ENCODE results near the gene UBE2D3. TPM values are rescaled to one million over a fixed set of nuclear protein-coding genes. Genes with fewer than 3 reads are reported as not detected.
A peak's percentile ranks its signal among the peaks of the same experiment; 100 is the strongest.
"Not testable (repeated sequence)": the region's sequence is repeated elsewhere in the genome, so short reads cannot be mapped to it uniquely, and the experiment has no call there.

UBE2D3 gene
- total RNA-seq = 100 to 1,000 TPM; 258 to 278 (median 259) TPM
- 157 TPM for polyA plus RNA-seq
- long read RNA-seq, donor 1, full-length matches to known transcripts = 291 of 470 reads
- long read RNA-seq, donor 1, partial matches to known transcripts = 121 of 470 reads
- long read RNA-seq, donor 1, other reads (novel, unspliced or antisense) = 58 of 470 reads
- long read RNA-seq, donor 2, transcript UBE2D3-202 (8 exons, 896 nt) = minor isoform, 5 of 189 reads
- long read RNA-seq, donor 2, transcript UBE2D3-207 (8 exons, 2,368 nt) = minor isoform, 21 of 189 reads
- long read RNA-seq, donor 2, transcript UBE2D3-210 (8 exons, 3,990 nt) = major isoform, 68 of 189 reads
- long read RNA-seq, donor 2, transcript UBE2D3-203 (8 exons, 2,389 nt) = minor isoform, 11 of 189 reads
- long read RNA-seq, donor 2, partial matches to known transcripts = 39 of 189 reads
- long read RNA-seq, donor 2, other reads (novel, unspliced or antisense) = 40 of 189 reads
- long read RNA-seq, donor 3, full-length matches to known transcripts = 738 of 1,323 reads
- long read RNA-seq, donor 3, partial matches to known transcripts = 478 of 1,323 reads
- long read RNA-seq, donor 3, other reads (novel, unspliced or antisense) = 107 of 1,323 reads
- long read RNA-seq, donor 4, full-length matches to known transcripts = 125 of 242 reads
- long read RNA-seq, donor 4, partial matches to known transcripts = 75 of 242 reads
- long read RNA-seq, donor 4, other reads (novel, unspliced or antisense) = 42 of 242 reads

GRCh38 chr4:102826890-102827673 is at the start of gene UBE2D3:
Gene UBE2D3, minus strand, starts transcription at chr4:102827551. Its CDS starts 1,043 bp downstream, at chr4:102826508.
- ATAC-seq (peak; percentile 81 to 82), DNase-seq (peak; percentile 94 to 98 (median 97))
- H3K27me3 ChIP-seq (ENCODE audit: control insufficient read depth, insufficient read depth) = no peaks in the 10 kb centered on the region
- no peaks in the 10 kb centered on the region for H3K4me1 ChIP-seq (ENCODE audit: control insufficient read depth, insufficient read depth, low read length)
- H3K9me3 ChIP-seq (ENCODE audit: control insufficient read depth, low read length) = no peaks in the 10 kb centered on the region
- H3K27ac ChIP-seq (ENCODE audit: low read length) = peak within 1 kb of the TSS; percentile 99
- peak within 1 kb of the TSS; percentile 100 for H3K4me3 ChIP-seq (ENCODE audit: low read length)
- under 1% methylated on average over 73 of the region's 73 CpGs for WGBS
- intact Hi-C loops (cut with DNase I) = loop anchor here in 1 of 4 donors (2.0 kb wide), 1 partner anchor 42 kb away; the partner anchor contains the start of gene CISD2

DNA sequence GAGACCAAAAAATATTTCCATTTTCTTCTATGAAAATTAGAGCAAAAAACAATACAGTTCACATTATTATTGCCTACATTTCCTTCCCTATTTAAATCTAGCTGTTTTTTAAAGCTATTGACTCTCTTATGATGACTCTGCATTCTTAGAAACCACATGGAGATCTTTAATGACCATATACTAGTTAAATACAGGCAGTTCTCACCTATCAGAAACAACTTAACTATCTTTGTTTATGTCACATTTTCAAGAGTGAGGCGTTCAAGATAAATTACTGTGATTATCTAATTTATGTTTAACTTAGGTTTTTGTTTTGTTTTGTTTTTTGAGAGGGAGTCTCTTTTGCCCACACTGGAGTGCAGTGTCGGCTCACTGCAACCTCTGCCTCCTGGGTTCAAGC is 44.4 kb upstream of the UBE2D3 start:
- intact Hi-C loops (cut with DNase I) = no loop called here
- H3K9me3 ChIP-seq (ENCODE audit: control insufficient read depth, low read length) = no peaks in the 10 kb centered on the region
- WGBS = 73% methylated on average over 2 of the region's 2 CpGs
- no peaks in the 10 kb centered on the region for H3K4me1 ChIP-seq (ENCODE audit: control insufficient read depth, insufficient read depth, low read length)
- no peaks in the 10 kb centered on the region for H3K27me3 ChIP-seq (ENCODE audit: control insufficient read depth, insufficient read depth)
- H3K27ac ChIP-seq (ENCODE audit: low read length) = no peak overlapping the region
- DNase-seq (no peak), ATAC-seq (no peak)
- H3K4me3 ChIP-seq (ENCODE audit: low read length) = no peak overlapping the region

GRCh38 chr4:102869569-102870197 is 42.3 kb upstream of the UBE2D3 start:
- Histone ChIP-seq H3K27ac (ENCODE audit: low read length) (peak overlapping the region; percentile 95), H3K4me1 (ENCODE audit: control insufficient read depth, insufficient read depth, low read length) (no peaks in the 10 kb centered on the region), H3K4me3 (ENCODE audit: low read length) (peak overlapping the region; percentile 68), H3K9me3 (ENCODE audit: control insufficient read depth, low read length) (no peaks in the 10 kb centered on the region), H3K27me3 (ENCODE audit: control insufficient read depth, insufficient read depth) (no peaks in the 10 kb centered on the region)
- ATAC-seq (no peak), DNase-seq (no peak)
- 8% methylated on average over 19 of the region's 19 CpGs for WGBS
- intact Hi-C loops (cut with DNase I) = loop anchor here in 1 of 4 donors (2.0 kb wide), 1 partner anchor 43 kb away; the partner anchor contains the start of gene UBE2D3

GRCh38 chr4:102868781-102869568 is 41.6 kb upstream of the UBE2D3 start, which contains the start of gene CISD2:
Gene CISD2, plus strand, starts transcription at chr4:102868992. Its CDS starts 93 bp downstream, at chr4:102869085.
- Histone ChIP-seq H3K4me1 (ENCODE audit: control insufficient read depth, insufficient read depth, low read length) (no peaks in the 10 kb centered on the region), H3K9me3 (ENCODE audit: control insufficient read depth, low read length) (no peaks in the 10 kb centered on the region), H3K27ac (ENCODE audit: low read length) (peak within 1 kb of the TSS; percentile 95), H3K27me3 (ENCODE audit: control insufficient read depth, insufficient read depth) (no peaks in the 10 kb centered on the region), H3K4me3 (ENCODE audit: low read length) (peak within 1 kb of the TSS; percentile 68)
- WGBS = under 1% methylated on average over 71 of the region's 71 CpGs
- ATAC-seq = peak; percentile 99
- peak; percentile 94 to 98 (median 97) for DNase-seq
- intact Hi-C loops (cut with DNase I) = loop anchor here in 1 of 4 donors (2.0 kb wide), 1 partner anchor 42 kb away; the partner anchor contains the start of gene UBE2D3

DNA sequence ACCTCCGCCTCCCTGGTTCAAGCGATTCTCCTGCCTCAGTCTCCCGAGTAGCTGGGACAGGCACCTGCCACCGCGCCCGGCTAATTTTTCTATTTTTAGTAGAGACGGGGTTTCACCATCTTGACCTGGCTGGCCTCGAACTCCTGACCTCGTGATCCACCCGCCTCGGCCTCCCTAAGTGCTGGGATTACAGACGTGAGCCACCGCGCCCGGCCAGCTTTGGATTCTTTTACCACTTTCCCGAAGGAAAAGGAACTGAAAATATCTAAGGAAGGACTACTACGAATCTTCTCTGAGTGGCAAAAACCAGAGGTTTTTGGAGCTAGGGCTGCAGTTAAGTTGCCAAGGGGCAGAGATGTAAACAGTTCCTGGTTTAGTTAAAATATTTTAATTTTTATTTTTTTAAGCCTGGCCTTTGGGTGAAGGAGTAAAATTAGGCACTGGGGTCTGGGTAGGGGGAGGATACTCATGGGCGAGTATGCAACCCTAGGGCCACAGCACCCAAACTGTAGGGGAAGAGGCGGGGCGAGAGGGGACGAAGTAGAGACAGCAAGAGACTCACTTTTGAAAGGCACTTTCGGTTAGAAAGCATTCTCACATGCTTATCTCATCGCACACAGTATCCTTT is 40.9 kb upstream of the UBE2D3 start:
- DNase-seq (peak; percentile 19 to 62 (median 57)), ATAC-seq (peak; percentile 64 to 74)
- intact Hi-C loops (cut with DNase I) = loop anchor here in 1 of 4 donors (2.0 kb wide), 1 partner anchor 41 kb away; the partner anchor contains the start of gene UBE2D3
- no peaks in the 10 kb centered on the region for H3K9me3 ChIP-seq (ENCODE audit: control insufficient read depth, low read length)
- no peaks in the 10 kb centered on the region for H3K27me3 ChIP-seq (ENCODE audit: control insufficient read depth, insufficient read depth)
- peak overlapping the region; percentile 68 for H3K4me3 ChIP-seq (ENCODE audit: low read length)
- WGBS = 10% methylated on average over 23 of the region's 23 CpGs
- no peaks in the 10 kb centered on the region for H3K4me1 ChIP-seq (ENCODE audit: control insufficient read depth, insufficient read depth, low read length)
- H3K27ac ChIP-seq (ENCODE audit: low read length) = peak overlapping the region; percentile 95

DNA sequence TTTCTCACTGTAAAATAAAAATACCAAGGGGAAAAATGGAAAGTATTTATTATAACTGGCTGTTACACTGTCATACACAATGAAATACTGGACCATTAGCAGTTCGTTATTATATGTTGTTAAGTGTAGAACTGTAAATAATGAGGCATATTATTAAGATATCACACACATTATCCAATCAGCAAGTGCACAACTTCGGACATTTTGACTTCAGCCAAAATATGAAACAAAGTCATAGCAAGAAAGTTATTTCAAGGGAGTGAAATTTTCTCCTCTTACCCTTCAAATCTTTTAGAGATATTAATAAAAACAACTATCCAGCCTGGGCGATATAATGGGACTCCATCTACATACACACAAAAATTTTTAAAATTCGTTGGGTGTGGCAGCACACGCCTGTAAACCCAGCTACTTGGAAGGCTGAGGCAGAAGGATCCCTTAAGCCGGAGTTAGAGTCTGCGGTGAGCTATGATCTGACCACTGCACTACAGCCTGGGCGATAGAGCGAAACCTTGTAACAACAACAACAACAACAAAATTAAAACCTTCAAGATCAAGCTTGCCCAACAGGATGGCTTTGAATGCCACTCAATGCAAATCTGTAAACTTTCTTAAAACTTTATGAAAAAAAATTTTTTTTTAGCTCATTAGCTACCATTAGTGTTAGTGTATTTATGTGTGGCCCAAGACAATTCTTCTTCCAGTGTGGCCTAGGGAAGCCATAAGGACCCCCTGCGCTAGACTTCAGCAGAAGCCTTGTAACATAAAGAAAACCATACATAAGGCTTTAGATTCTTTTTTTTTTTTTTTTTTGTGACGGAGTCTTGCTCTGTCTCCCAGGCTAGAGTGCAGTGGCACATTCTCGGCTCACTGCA is 40.2 kb upstream of the UBE2D3 start:
- no peaks in the 10 kb centered on the region for H3K9me3 ChIP-seq (ENCODE audit: control insufficient read depth, low read length)
- 81% methylated on average over 12 of the region's 12 CpGs for WGBS
- H3K27me3 ChIP-seq (ENCODE audit: control insufficient read depth, insufficient read depth) = no peaks in the 10 kb centered on the region
- no peak for DNase-seq
- H3K4me1 ChIP-seq (ENCODE audit: control insufficient read depth, insufficient read depth, low read length) = no peaks in the 10 kb centered on the region
- peak overlapping the region; percentile 95 for H3K27ac ChIP-seq (ENCODE audit: low read length)
- H3K4me3 ChIP-seq (ENCODE audit: low read length) = peak overlapping the region; percentile 68
- intact Hi-C loops (cut with DNase I) = loop anchor here in 1 of 4 donors (2.0 kb wide), 1 partner anchor 41 kb away; the partner anchor contains the start of gene UBE2D3
- no peak for ATAC-seq

DNA sequence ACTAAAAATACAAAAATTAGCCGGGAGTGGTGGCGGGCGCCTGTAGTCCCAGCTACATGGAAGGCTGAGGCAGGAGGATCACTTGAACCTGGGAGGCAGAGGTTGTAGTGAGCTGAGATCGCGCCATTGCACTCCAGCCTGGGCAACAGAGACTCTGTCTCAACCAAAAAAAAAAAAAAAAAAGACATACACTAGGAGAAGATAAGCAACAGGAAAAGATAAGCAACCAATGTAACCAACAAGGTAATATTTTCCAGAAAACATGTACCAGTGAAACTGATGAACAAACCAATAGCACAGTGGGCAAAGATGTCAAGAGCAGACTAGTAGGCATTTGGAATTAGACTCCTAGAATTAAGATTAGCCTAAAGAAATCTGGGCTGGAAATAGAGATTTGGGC is 38.0 kb upstream of the UBE2D3 start:
- H3K27me3 ChIP-seq (ENCODE audit: control insufficient read depth, insufficient read depth); H3K27ac ChIP-seq (ENCODE audit: low read length); ATAC-seq; DNase-seq; H3K4me3 ChIP-seq (ENCODE audit: low read length); H3K9me3 ChIP-seq (ENCODE audit: control insufficient read depth, low read length); intact Hi-C loops (cut with DNase I); H3K4me1 ChIP-seq (ENCODE audit: control insufficient read depth, insufficient read depth, low read length): not testable (repeated sequence)
- WGBS = over 99% methylated on average over 5 of the region's 5 CpGs

- Histone ChIP-seq H3K27ac (ENCODE audit: low read length) (no peak overlapping the region), H3K9me3 (ENCODE audit: control insufficient read depth, low read length) (no peaks in the 10 kb centered on the region), H3K4me1 (ENCODE audit: control insufficient read depth, insufficient read depth, low read length) (no peaks in the 10 kb centered on the region), H3K27me3 (ENCODE audit: control insufficient read depth, insufficient read depth) (no peaks in the 10 kb centered on the region), H3K4me3 (ENCODE audit: low read length) (no peak overlapping the region)
- intact Hi-C loops (cut with DNase I) = no loop called here
- WGBS = 100% methylated on average over 1 of the region's 1 CpG
- no peak for DNase-seq
- peak in 1 of 2 donors; percentile 37 for ATAC-seq
Measured at GRCh38 chr4:102862747-102863146, 35.4 kb upstream of the UBE2D3 start.

GRCh38 chr4:102862016-102862415 is 34.7 kb upstream of the UBE2D3 start:
- H3K27me3 ChIP-seq (ENCODE audit: control insufficient read depth, insufficient read depth) = no peaks in the 10 kb centered on the region
- ATAC-seq = no peak
- DNase-seq = no peak
- no peaks in the 10 kb centered on the region for H3K9me3 ChIP-seq (ENCODE audit: control insufficient read depth, low read length)
- no peak overlapping the region for H3K27ac ChIP-seq (ENCODE audit: low read length)
- 94% methylated on average over 1 of the region's 1 CpG for WGBS
- no peaks in the 10 kb centered on the region for H3K4me1 ChIP-seq (ENCODE audit: control insufficient read depth, insufficient read depth, low read length)
- no peak overlapping the region for H3K4me3 ChIP-seq (ENCODE audit: low read length)
- intact Hi-C loops (cut with DNase I) = no loop called here
